Measurements from ENCODE around the gene NKX6-2.
"Not testable (repeated sequence)": the region's sequence is repeated elsewhere in the genome, so short reads cannot be mapped to it uniquely, and the experiment has no call there.

The NKX6-2 gene

GRCh38 chr10:132785723-132786475 lies at the start of gene NKX6-2:
TSS of gene NKX6-2 (minus strand) at chr10:132786147. CDS start at chr10:132785948, 199 bp downstream.
- no peak for DNase-seq

DNA sequence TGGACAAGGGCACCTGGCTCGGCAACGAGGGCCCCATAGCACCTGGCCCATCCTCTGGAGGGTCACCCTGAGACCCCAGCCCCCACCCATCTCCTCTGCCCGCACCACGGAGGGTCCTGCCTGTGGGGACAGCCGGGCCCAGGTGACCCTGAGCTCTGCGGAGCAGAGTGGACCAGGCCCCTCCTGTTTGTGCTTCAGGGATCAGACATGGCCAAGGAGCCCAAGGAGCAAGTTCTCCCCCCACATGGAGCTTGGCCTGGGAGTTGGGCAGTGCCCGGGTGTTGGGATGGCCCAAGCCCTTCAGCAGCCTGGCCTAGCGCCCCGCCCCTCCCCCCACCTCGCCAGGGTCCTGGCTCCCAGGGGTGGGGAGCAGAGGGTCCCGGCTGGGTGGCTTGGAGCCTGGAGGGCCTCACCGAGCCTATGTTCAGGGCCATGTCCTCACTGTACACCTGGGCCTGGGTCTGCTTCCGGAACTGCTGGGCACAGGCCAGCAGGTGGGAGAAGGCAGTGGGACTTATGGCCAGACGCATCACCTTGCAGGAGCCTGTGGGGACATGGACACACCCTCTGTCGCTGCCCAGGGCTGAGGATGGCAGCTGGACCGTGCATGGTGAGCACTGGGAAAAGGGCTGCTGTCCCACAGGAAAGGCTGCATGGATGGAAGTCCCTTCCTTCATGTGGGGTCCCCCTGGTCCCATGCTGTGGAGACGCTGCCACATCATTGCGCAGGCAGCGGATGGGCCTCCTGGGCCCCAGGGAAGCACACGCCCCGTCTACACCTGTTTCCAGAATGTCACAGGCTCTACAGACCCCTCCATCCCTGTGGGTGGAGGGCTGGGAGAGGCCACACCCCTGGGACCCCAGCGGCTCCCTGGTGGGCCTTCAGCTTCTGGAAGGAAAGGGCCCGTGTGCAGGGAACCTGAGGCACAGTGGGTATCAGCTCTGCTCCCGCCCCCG lies 49.2 kb upstream of the NKX6-2 start:
- DNase-seq = no peak

DNA sequence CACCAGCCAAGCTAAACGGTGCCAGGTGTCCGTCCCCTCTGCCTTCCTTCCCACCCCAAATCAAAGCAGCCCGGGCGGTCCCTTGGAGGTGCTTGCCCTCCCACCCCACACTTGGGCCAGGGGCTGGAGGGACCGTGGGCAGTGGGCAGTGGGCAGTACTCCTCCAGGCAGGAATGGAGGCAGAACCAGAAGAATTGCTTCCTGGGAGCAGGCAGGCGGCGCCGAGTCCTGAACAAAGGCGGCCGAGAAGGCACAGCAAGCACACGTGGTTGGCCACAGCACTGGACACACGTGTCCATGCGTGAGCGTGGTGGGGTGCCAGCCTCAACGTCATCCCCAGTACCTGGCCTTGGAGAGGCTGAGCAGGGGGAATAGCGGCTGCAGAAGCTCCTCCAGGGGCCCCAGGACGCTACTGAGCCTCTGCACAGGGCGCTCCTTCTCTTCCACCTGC lies 48.4 kb upstream of the NKX6-2 start:
- no peak for DNase-seq

GRCh38 chr10:132833421-132834111 lies 47.6 kb upstream of the NKX6-2 start:
- DNase-seq = no peak

GRCh38 chr10:132832186-132832969 lies 46.4 kb upstream of the NKX6-2 start:
- no peak for DNase-seq

GRCh38 chr10:132829403-132829802 lies 43.5 kb upstream of the NKX6-2 start:
- DNase-seq = no peak

- no peak for DNase-seq
Observed at GRCh38 chr10:132828681-132829080, 42.7 kb upstream of the NKX6-2 start.

GRCh38 chr10:132827861-132828539 lies 42.1 kb upstream of the NKX6-2 start:
- DNase-seq = no peak

DNA sequence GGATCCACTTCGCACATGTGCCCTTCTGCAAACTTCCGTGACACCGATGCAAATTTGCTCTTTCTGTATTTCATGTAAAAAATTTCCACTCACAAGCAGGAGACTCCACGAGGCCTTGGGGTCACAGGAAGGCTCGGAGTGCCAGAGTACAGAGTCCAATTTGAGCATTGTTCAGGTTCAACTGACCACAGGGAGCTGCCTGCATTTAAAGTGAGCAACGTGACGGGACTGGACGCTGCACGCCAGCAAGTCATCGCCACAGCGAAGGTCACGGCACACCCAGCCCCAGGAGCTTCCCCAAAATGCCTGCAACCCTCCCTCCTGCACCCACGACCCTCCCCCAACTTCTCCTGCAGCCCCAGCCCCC lies 41.5 kb upstream of the NKX6-2 start:
- no peak for DNase-seq

DNA sequence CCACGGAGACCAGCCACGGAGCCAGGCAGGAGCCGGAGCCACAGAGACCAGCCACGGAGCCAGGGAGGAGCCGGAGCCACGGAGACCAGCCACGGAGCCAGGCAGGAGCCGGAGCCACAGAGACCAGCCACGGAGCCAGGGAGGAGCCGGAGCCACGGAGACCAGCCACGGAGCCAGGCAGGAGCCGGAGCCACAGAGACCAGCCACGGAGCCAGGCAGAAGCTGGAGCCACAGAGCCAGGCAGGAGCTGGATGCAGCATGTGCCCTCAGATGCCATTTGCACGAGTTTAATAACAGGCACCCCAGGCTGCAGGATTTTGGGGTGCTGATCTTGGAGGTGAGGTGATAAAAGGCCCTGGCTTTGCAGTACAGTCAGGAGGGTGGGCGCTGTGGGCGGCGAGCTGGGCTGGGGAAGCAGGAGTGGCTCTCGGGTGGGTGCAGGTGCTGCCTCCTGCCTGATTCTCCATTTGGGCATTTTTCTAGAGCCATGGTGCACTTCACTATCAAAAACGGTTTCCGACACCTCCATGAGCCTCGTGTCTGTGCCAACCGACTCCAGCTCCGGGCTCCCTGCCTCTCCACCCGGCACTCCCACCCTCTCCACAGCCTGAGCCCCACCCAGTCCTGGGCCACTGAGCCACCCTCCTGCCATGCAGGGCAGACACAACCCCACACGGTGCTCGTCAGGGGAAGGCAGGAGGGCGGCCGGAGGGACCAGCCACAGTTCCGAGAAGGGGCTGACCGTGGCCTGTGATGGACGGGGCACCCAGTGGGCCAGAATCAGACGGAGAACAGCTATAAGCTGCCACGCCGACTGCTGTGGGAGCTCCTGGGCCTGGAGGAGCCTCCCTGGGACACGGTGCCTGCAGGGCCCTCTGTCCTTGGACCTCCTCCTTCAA lies 40.8 kb upstream of the NKX6-2 start:
- DNase-seq = no peak

DNA sequence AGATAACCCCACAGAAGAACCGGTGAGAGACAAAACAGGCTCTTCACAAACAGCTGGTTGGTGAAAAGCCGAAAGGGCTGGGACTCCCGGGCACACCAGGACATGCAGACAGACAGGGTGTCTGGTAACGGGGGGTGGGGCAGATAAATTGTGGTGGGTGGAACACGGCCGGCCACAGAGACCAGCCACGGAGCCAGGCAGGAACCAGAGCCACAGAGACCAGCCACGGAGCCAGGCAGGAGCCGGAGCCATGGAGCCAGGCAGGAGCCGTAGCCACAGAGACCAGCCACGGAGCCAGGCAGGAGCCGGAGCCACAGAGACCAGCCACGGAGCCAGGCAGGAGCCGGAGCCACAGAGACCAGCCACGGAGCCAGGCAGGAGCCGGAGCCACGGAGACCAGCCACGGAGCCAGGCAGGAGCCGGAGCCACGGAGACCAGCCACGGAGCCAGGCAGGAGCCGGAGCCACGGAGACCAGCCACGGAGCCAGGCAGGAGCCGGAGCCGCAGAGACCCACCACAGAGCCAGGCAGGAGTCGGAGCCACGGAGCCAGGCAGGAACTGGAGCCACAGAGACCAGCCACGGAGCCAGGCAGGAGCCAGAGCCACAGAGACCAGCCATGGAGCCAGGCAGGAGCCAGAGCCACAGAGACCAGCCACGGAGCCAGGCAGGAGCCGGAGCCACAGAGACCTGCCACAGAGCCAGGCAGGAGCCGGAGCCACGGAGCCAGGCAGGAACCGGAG lies 40.0 kb upstream of the NKX6-2 start:
- not testable (repeated sequence) for DNase-seq

DNA sequence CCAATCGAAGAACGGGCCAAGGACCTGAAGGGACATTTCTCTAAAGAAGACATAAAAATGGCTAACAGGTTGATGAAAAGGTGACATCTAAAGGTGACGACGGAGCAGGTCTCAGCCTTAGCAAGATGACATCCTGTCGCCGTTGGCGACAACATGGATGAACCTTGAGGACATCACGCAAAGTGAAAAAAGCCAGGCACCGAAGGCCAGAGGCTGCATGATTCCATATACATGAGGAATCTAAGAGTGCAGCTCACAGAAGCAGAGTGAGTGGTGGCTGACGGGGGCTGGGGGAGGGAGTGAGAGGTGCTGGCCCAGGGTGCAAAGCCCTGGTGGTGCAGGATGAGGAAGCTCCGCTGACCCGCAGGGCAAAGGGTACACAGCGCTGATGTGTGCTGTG lies 34.1 kb upstream of the NKX6-2 start:
- no peak for DNase-seq

- DNase-seq = no peak
Observed at GRCh38 chr10:132817701-132818211, 31.8 kb upstream of the NKX6-2 start.

DNA sequence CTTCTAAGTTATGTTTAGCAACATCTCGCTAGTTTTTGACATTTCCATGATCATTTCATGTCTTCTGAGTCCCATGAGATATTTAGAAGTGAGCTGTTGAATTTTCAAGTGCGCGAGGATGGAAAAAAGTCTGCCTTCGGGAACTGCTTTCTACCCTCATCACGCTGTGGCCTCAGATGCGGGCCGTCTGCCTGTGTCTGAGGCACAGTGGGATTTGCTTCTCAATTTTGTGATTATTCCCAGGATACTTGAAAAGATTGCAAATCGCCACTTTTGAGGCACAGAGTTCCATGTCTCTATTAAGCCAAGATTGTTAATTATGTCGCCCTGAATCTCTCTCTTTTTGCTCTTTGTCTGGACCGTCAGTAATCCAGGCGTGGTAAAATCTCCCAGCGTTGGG lies 30.8 kb upstream of the NKX6-2 start:
- no peak for DNase-seq

GRCh38 chr10:132815168-132815857 lies 29.4 kb upstream of the NKX6-2 start:
- DNase-seq = no peak

- DNase-seq = no peak
Observed at GRCh38 chr10:132814469-132814856, 28.5 kb upstream of the NKX6-2 start.

DNA sequence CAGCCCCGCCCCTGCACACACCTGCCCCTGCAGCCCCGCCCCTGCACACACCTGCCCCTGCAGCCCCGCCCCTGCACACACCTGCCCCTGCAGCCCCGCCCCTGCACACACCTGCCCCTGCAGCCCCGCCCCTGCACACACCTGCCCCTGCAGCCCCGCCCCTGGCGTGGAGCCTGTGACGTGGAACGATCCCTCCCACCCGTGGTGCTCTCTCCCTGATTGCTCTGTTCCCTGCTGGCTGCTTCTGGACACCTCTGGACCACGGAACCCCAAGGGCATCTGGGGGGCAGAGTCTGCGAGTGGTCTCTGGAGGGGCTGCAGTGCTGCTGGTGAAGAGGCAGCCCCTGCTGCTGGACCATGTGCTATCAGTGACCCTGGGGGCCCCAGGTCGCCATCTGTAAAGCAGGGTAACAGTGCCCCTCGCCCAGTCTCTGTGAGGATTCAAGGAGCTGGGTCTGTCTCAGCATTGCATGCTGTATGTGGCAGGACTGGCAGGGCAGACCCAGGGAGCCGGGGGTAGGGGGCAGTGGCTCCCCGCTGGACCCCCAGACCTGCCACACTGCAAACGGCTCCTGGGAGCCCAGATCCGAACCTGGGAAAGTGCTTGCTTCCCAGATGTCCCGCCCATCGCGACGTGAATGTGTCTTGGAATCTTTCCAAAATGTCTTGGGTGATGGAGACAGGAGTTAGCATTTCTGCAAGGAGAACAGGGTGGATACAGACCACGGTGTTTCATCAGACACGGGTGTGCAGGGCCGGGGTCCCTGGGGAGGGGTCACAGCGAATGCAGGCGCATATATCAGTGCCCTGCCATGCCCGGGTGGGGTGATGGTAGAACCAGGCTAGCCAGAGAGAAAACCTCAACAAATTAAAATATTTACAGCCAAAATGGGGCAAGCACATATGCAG lies 27.9 kb upstream of the NKX6-2 start:
- DNase-seq = no peak

- DNase-seq = no peak
Observed at GRCh38 chr10:132813001-132813401, 27.1 kb upstream of the NKX6-2 start.

Data from NCI-H2227 treated with DMSO at 0.1 percent for 48 hours (cell line).